ENCODE results near the gene CACNA1I. TPM values are rescaled to one million over a fixed set of nuclear protein-coding genes. Genes with fewer than 3 reads are reported as not detected.

CACNA1I gene
- total and polyA plus RNA-seq, 2 of the 8 experiments (the other 6 are each of a cell fraction or from before 2014, with no cell fraction given), result 0.77 to 1.2 TPM

DNA sequence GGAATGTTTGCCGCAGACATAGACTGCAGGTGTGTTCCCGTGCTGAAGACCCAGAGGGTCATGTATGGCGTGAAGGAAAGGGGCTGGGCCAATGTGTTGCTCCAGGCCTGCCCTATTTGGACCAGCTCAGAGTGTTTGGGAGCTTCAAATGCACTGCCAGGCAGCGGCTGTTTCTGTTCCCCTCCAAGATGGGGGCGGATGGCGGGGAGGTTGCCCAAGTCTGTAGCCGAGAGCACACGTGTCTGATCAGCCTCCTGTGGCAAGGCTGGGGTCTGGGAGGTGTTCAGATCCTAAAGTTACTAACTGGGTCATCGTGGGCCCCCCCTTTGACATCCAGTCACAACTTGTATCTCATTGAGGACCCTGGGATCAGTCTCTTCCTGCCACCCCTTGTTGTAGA is 45.5 kb downstream of the CACNA1I start:
- no peak overlapping the region for H2BK5ac ChIP-seq (ENCODE audit: low read depth, low read length)
- no peak overlapping the region for H2BK120ac ChIP-seq (replicated peaks; ENCODE audit: low read depth, low read length)
- H3K9me3 ChIP-seq (ENCODE audit: insufficient read depth in 2 of 2, low read depth in 1 of 2, low read length in 1 of 2), result peaks cover 0 to 7% of the 10 kb centered on the region in 2 experiments; a peak in 1 of 4 replicates
- H3K56ac ChIP-seq (replicated peaks; ENCODE audit: insufficient read length, low read depth, low read length), result no peak overlapping the region
- peaks cover 11% of the 10 kb centered on the region; the same call in 1 of the 2 replicates for H3K23me2 ChIP-seq (ENCODE audit: low read depth, low read length)
- H3K27me3 ChIP-seq (replicated peaks in 1 of 4; ENCODE audit: control insufficient read depth in 3 of 4, extremely low read depth in 1 of 4, insufficient read depth in 3 of 4, low read length in 3 of 4), result peaks cover 0 to 2% (median 0%) of the 10 kb centered on the region in 4 experiments; a peak in 1 of 7 replicates
- no peak for DNase-seq (ENCODE audit: low read depth in 1 of 2, low spot score in 2 of 2)
- ChIA-PET POLR2A (ENCODE audit: partially characterized antibody) (interaction anchor here (0.6 to 1.4 kb wide), 2 partner anchors 12 to 140 kb away, joined by 3 read pairs; no protein-coding TSS in a partner anchor), CTCF (ENCODE audit: partially characterized antibody) (interaction anchor here (1.3 to 1.4 kb wide), 3 partner anchors 8 to 72 kb away, joined by 3 to 5 read pairs (median 5); no protein-coding TSS in a partner anchor)
- no peaks in the 10 kb centered on the region for H3K79me2 ChIP-seq (ENCODE audit: control insufficient read depth in 1 of 2, insufficient read depth in 2 of 2, low read length in 2 of 2)
- FAIRE-seq, result no peak
- H3K14ac ChIP-seq (ENCODE audit: insufficient read length), result no peak overlapping the region
- no peak overlapping the region for H3K27ac ChIP-seq (ENCODE audit: low read depth, low read length)
- H4K8ac ChIP-seq (ENCODE audit: extremely low read depth, insufficient read depth, low read length), result no peak overlapping the region; the same call in 1 of the 2 replicates
- TF ChIP-seq JUN (IDR thresholded peaks at IDR 0.05; ENCODE audit: low read depth, low read length) (no peak), NRF1 (IDR thresholded peaks at IDR 0.05; ENCODE audit: low read depth, low read length) (no peak), BRCA1 (IDR thresholded peaks at IDR 0.05; ENCODE audit: low read depth, low read length) (no peak), KDM4A (IDR thresholded peaks at IDR 0.05; ENCODE audit: low read depth, low read length, severe bottlenecking) (no peak), RBBP5 (IDR thresholded peaks at IDR 0.05; ENCODE audit: borderline replicate concordance, low read depth, low read length) (no peak), HDAC2 (IDR thresholded peaks at IDR 0.05; ENCODE audit: borderline replicate concordance in 1 of 2, low read depth in 2 of 2, low read length in 2 of 2) (no peak), POLR2AphosphoS5 (IDR thresholded peaks at IDR 0.05; ENCODE audit: low read depth, low read length) (no peak), SIRT6 (IDR thresholded peaks at IDR 0.05; ENCODE audit: low read length) (no peak), ATF3 (IDR thresholded peaks at IDR 0.05; ENCODE audit: insufficient read depth, low read depth, low read length) (no peak), EP300 (IDR thresholded peaks at IDR 0.05; ENCODE audit: borderline replicate concordance in 1 of 2, low read depth in 2 of 2, low read length in 2 of 2) (no peak)
- no peak overlapping the region for H2BK20ac ChIP-seq (ENCODE audit: low read length)
- no peak overlapping the region for H2BK12ac ChIP-seq (ENCODE audit: low read depth, low read length)
- no peaks in the 10 kb centered on the region for H3K36me3 ChIP-seq (ENCODE audit: control insufficient read depth in 2 of 4, insufficient read depth in 4 of 4, low read length in 3 of 4)
- H3K9ac ChIP-seq (replicated peaks in 1 of 4; ENCODE audit: extremely low read depth in 1 of 4, low read depth in 3 of 4, low read length in 3 of 4), result no peak overlapping the region
- no peak overlapping the region for H3K23ac ChIP-seq (ENCODE audit: insufficient read length)
- no peak overlapping the region for H2BK15ac ChIP-seq (ENCODE audit: low read length)
- H3K18ac ChIP-seq (ENCODE audit: extremely low read depth, low read length), result no peak overlapping the region
- no peak overlapping the region for H3K4me3 ChIP-seq (ENCODE audit: extremely low read depth in 1 of 4, insufficient read depth in 2 of 4, low read depth in 3 of 4, low read length in 4 of 4)
- 88% methylated on average over 9 of the region's 9 CpGs; no CpG with 5 or more reads in 1 of the 2 experiments for WGBS, 2 experiments (ENCODE audit: extremely low coverage in 1 of 2, insufficient coverage in 1 of 2, insufficient read length in 1 of 2, insufficient replicate concordance in 2 of 2, low coverage in 1 of 2, low lambda C conversion rate in 2 of 2, missing lambda C conversion rate in 1 of 2)
- peaks cover 0 to 6% of the 10 kb centered on the region in 2 experiments for H4K20me1 ChIP-seq (replicated peaks in 1 of 2; ENCODE audit: control insufficient read depth in 1 of 2, insufficient read depth in 2 of 2, low read length in 2 of 2)
- no peak overlapping the region for H3K4me2 ChIP-seq (ENCODE audit: insufficient read depth in 1 of 2, low read depth in 2 of 2, low read length in 2 of 2)
- H3K4ac ChIP-seq (replicated peaks; ENCODE audit: insufficient read length, low read depth, low read length), result no peak overlapping the region
- H2AFZ ChIP-seq (ENCODE audit: low read length), result no peak overlapping the region
- H3K4me1 ChIP-seq (replicated peaks in 1 of 4; ENCODE audit: control insufficient read depth in 3 of 4, insufficient read depth in 4 of 4, low read length in 3 of 4), result peaks cover 0 to 8% (median 2%) of the 10 kb centered on the region in 4 experiments; a peak in 3 of 7 replicates
- no peak overlapping the region for H2AK5ac ChIP-seq (ENCODE audit: low read depth, low read length)
- no peak overlapping the region for H4K91ac ChIP-seq (replicated peaks; ENCODE audit: insufficient read length, low read length)
- no peak overlapping the region for H4K5ac ChIP-seq (ENCODE audit: insufficient read length, low read depth, low read length)
- H3K79me1 ChIP-seq (ENCODE audit: low read depth, low read length), result no peaks in the 10 kb centered on the region
